Muscle of leg (tissue), 11 donors: ENCODE data around the gene KNDC1. TPM values are rescaled to one million over a fixed set of nuclear protein-coding genes. Genes with fewer than 3 reads are reported as not detected.
A peak's percentile ranks its signal among the peaks of the same experiment; 100 is the strongest.

ENCODE experiments used
- DNase-seq: peaks from one replicate; pipeline ENCODE4 v3.0.0; 2013
- H3K27ac ChIP-seq: one replicate; pipeline ENCODE4 v1.5.1; 2013; ENCODE audit warnings: mild to moderate bottlenecking, low read length, control low read depth
- H3K27me3 ChIP-seq: one replicate; pipeline ENCODE4 v1.6.1; 2013; ENCODE audit warnings: low read length; ENCODE audit not compliant: control insufficient read depth, insufficient read depth
- H3K36me3 ChIP-seq: one replicate; pipeline ENCODE4 v1.6.1; 2013; ENCODE audit warnings: low read length; ENCODE audit not compliant: control insufficient read depth, insufficient read depth
- H3K4me1 ChIP-seq: one replicate; pipeline ENCODE4 v1.6.1; 2013; ENCODE audit warnings: low read length; ENCODE audit not compliant: control insufficient read depth, insufficient read depth
- H3K4me3 ChIP-seq: one replicate; pipeline ENCODE4 v1.5.1; 2013; ENCODE audit warnings: low read length, control low read depth
- H3K9me3 ChIP-seq: replicated peaks from 2 replicates; pipeline ENCODE4 v1.6.1; 2013; ENCODE audit warnings: low read depth, low read length; ENCODE audit not compliant: control insufficient read depth
- WGBS: methylation state at CpG from one replicate; pipeline ENCODE4 v1.1.5; 2013; ENCODE audit warnings: missing lambda C conversion rate; ENCODE audit not compliant: insufficient coverage; 5-methylcytosine and 5-hydroxymethylcytosine counted together
- polyA plus RNA-seq, 8 donors: library from polyadenylated mRNA; unstranded; fragments of 120-200 nt; gene quantifications; one replicate each; pipeline versions ENCODE4 v1.2.1 to v1.2.3, GENCODE V29; 2013; ENCODE audit warnings: inconsistent platforms in 1 of 8, low replicate concordance in 1 of 8; ENCODE audit not compliant: insufficient read length in 8 of 8, insufficient read depth in 1 of 8
- total RNA-seq: library from RNA; stranded (reverse); fragments of 120-200 nt; gene quantifications from one replicate; pipeline ENCODE4 v1.2.4, GENCODE V29; 2013

KNDC1 gene
- total and polyA plus RNA-seq, 9 donors: 1.5 to 9.8 (median 4.4) TPM

DNA sequence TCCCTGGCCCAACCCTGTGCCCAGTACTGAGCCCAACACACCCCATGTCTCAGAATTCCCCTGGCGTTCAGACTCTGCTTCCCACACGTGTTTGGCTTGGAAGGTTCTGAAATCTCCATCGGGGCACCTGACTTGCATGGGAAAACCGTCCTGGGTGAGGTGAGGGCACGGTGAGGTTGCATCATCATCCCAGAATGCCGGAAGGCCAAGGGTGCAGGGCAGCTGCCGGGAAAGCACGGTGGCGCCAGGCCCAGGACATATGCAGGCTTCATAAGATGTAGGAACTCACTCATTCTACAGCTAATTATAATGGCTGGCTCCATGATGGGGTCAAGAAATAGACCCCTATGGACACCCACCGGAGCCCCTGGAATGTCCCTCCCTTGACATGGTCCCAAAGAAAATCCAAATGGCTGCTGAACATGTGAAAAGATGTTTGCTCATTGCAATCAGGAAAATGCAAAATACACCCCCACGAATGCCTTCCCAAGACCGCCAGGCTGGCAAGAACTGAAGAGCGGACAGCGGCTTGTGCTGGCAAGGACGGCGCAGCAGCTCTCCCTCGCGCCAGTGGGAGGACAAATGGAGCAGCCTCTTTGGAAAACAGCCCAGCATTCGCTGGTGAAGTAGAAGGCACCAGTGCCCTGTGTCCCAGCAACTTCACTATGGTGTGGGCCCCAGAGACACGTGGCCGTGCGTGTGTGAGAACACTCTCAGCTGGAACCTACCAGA lies 2.3 kb downstream of the KNDC1 start:
- H3K36me3 ChIP-seq: no peaks in the 10 kb centered on the region
- peaks cover 60% of the 10 kb centered on the region for H3K4me1 ChIP-seq
- H3K4me3 ChIP-seq: no peak overlapping the region
- peak; percentile 36 for DNase-seq
- peaks cover 56% of the 10 kb centered on the region for H3K27me3 ChIP-seq
- H3K9me3 ChIP-seq: no peaks in the 10 kb centered on the region
- 73% methylated on average over 17 of the region's 22 CpGs for WGBS
- H3K27ac ChIP-seq: no peak overlapping the region

- DNase-seq: peak; percentile 49
- peaks cover 68% of the 10 kb centered on the region for H3K4me1 ChIP-seq
- 52% methylated on average over 16 of the region's 21 CpGs for WGBS
These were observed 3.2 kb downstream of the KNDC1 start for GRCh38 chr10:133162910-133163856.

GRCh38 chr10:133163889-133164815 lies 4.1 kb downstream of the KNDC1 start:
- no peak overlapping the region for H3K27ac ChIP-seq
- no peak overlapping the region for H3K4me3 ChIP-seq
- H3K36me3 ChIP-seq: no peaks in the 10 kb centered on the region
- peaks cover 63% of the 10 kb centered on the region for H3K4me1 ChIP-seq
- peak; percentile 25 for DNase-seq
- peaks cover 49% of the 10 kb centered on the region for H3K27me3 ChIP-seq
- WGBS: 65% methylated on average over 25 of the region's 31 CpGs
- no peaks in the 10 kb centered on the region for H3K9me3 ChIP-seq

More at GRCh38 chr10:133162910-133163856, 3.2 kb downstream of the KNDC1 start:
- Histone ChIP-seq H3K9me3 (no peaks in the 10 kb centered on the region), H3K36me3 (no peaks in the 10 kb centered on the region), H3K27ac (no peak overlapping the region), H3K27me3 (peaks cover 53% of the 10 kb centered on the region), H3K4me3 (no peak overlapping the region)

DNA sequence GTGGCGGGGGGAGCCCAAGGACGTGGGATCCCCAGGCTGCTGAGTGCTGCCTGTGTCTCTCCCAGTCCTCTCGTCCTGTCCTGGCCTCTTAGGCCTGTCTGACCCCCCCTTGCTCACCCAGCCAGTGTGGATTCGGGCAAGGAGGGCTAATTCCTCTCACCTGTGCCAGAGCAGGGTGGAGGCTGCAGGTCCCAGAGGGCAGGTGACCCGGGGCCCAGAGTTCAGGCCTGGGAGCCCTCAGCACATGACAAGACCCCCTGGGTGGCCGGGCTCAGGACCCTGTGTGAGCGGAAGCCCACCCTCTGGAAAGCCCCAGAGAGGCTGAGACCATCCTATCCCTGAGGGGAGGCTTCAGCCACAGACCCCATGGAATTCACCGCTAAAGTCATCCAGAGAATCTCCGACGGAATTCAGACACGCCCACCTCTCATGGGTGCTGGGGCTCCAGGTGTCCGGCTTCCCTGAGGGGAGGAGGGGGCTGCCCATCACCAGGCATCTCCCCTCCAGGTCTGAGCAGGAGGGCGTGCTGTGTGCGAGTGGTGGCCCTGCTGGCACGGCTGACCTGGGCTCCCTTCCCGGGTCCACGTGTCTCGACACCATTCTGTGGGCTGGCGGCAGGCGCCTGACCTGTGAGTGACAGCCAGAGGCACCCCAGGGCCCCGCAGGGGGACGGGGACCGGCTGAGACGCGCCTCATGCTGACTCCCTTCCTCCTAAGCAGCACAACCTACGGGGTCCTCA lies 5.0 kb downstream of the KNDC1 start:
- no peak for DNase-seq
- Histone ChIP-seq H3K9me3 (no peaks in the 10 kb centered on the region), H3K36me3 (no peaks in the 10 kb centered on the region), H3K27ac (no peak overlapping the region), H3K4me3 (no peak overlapping the region), H3K27me3 (peaks cover 47% of the 10 kb centered on the region), H3K4me1 (peaks cover 57% of the 10 kb centered on the region)
- WGBS: 79% methylated on average over 22 of the region's 26 CpGs

GRCh38 chr10:133165556-133166503 lies 5.8 kb downstream of the KNDC1 start:
- H3K4me1 ChIP-seq: peaks cover 52% of the 10 kb centered on the region
- H3K27me3 ChIP-seq: peaks cover 45% of the 10 kb centered on the region

DNA sequence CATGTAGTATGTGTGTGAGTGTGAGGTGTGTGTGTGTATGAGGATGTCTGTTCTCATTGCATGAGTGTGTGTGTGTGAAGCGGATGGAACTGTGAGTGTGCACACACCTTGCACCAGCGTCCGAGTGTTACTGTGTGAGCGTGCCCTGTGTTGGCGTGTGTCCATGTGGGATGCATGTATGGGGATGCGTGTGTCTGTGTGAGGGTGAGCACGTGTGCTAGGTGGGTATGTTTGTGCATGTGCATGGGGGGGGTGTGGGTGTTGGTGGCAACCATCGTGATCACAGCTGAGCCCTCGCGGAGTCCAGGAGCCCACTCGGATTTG lies 6.4 kb downstream of the KNDC1 start:
- WGBS: 66% methylated on average over 11 of the region's 11 CpGs
- H3K4me3 ChIP-seq: no peak overlapping the region

More at GRCh38 chr10:133165556-133166503, 5.8 kb downstream of the KNDC1 start:
- Histone ChIP-seq H3K4me3 (no peak overlapping the region), H3K27ac (no peak overlapping the region), H3K36me3 (no peaks in the 10 kb centered on the region), H3K9me3 (no peaks in the 10 kb centered on the region)
- no peak for DNase-seq
- 83% methylated on average over 28 of the region's 40 CpGs for WGBS

DNA sequence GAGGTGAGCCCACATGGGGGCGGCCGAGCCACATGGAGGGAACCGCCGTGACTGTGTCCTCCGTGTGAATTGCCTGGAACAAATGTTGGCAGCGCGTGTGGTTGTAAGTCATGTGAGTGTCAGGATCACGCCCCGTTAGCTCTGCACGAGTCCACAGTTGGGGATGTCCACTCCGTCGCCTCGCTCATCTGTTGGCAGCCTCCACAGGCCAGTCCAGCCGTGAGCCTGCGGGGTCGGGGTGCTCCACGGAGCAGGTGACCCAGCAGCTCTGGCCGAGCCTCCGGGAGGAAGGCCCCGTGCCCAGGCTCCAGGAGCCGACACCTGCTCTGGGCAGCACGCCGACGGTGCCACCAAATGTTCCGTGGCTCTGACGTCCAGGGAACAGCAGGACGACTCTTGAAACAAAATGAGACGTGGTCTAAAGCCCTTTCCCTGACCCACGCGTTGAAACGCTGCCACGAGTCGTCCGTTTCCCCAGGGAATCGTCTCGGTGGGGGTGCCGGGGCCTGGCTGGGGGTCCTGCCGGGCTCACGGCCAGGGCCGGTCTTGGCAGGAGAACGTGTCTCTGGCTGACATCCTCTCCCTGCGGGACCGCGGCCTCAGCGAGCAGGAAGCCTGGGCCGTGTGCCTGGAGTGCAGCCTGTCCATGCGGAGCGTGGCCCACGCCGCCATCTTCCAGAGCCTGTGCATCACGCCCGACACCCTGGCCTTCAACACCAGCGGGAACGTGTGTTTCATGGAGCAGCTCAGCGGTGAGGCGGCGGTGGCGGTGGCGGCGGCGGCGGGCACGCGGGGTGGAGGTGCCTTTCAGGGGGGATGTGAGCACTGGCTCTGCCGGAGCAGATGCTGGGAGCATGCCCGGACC lies 7.0 kb downstream of the KNDC1 start:
- H3K9me3 ChIP-seq: no peaks in the 10 kb centered on the region
- no peak overlapping the region for H3K27ac ChIP-seq
- DNase-seq: peak; percentile 77
- 40% methylated on average over 62 of the region's 66 CpGs for WGBS
- peaks cover 36% of the 10 kb centered on the region for H3K27me3 ChIP-seq
- H3K36me3 ChIP-seq: no peaks in the 10 kb centered on the region
- peaks cover 43% of the 10 kb centered on the region for H3K4me1 ChIP-seq
- no peak overlapping the region for H3K4me3 ChIP-seq

More for the DNA sequence above, 6.4 kb downstream of the KNDC1 start:
- no peak for DNase-seq
- peaks cover 46% of the 10 kb centered on the region for H3K4me1 ChIP-seq
- H3K9me3 ChIP-seq: no peaks in the 10 kb centered on the region
- no peaks in the 10 kb centered on the region for H3K36me3 ChIP-seq
- peaks cover 41% of the 10 kb centered on the region for H3K27me3 ChIP-seq
- H3K27ac ChIP-seq: no peak overlapping the region
